Smooth muscle cell (in vitro differentiated cells): ENCODE results near the gene HPCAL1. TPM values are rescaled to one million over a fixed set of nuclear protein-coding genes. Genes with fewer than 3 reads are reported as not detected.

ENCODE experiments used
- DNase-seq: peaks from one replicate; lab custom pipeline; 2025; ENCODE audit not compliant: unreplicated experiment; lab: John Stamatoyannopoulos, UW
- H2AFZ ChIP-seq: fragments of 200-600 bp; sonication (generic); 2 replicates; pipeline ENCODE4 v1.6.0; 2016; ENCODE audit warnings: antibody characterized with exemption, low read depth, mild to moderate bottlenecking
- H3F3A ChIP-seq: fragments of 200-600 bp; sonication (generic); 2 replicates; pipeline ENCODE4 v1.6.0; 2017; ENCODE audit warnings: antibody characterized with exemption, low read depth
- H3K27ac ChIP-seq: fragments of 200-600 bp; sonication (generic); 2 replicates; pipeline ENCODE4 v1.5.1; 2016; ENCODE audit warnings: low read depth, mild to moderate bottlenecking
- H3K27me3 ChIP-seq: fragments of 200-600 bp; sonication (generic); 2 replicates; pipeline ENCODE4 v1.6.1; 2016; ENCODE audit warnings: low read depth, mild to moderate bottlenecking
- H3K36me3 ChIP-seq: fragments of 200-600 bp; sonication (generic); 2 replicates; pipeline ENCODE4 v1.5.1; 2016; ENCODE audit warnings: low read depth
- H3K4me1 ChIP-seq: fragments of 200-600 bp; sonication (generic); 2 replicates; pipeline ENCODE4 v1.5.1; 2016; ENCODE audit warnings: low read depth
- H3K4me2 ChIP-seq: fragments of 200-600 bp; sonication (generic); 2 replicates; pipeline ENCODE4 v1.6.0; 2016; ENCODE audit warnings: mild to moderate bottlenecking
- H3K4me3 ChIP-seq: fragments of 200-600 bp; sonication (generic); 2 replicates; pipeline ENCODE4 v1.5.1; 2016; ENCODE audit warnings: mild to moderate bottlenecking
- H3K79me2 ChIP-seq: fragments of 200-600 bp; sonication (generic); 2 replicates; pipeline ENCODE4 v1.6.0; 2016; ENCODE audit warnings: low read depth, mild to moderate bottlenecking
- H3K9ac ChIP-seq: fragments of 200-600 bp; sonication (generic); 2 replicates; pipeline ENCODE4 v1.6.0; 2016; ENCODE audit warnings: low read depth
- H3K9me3 ChIP-seq: fragments of 200-600 bp; sonication (generic); replicated peaks from 2 replicates; pipeline ENCODE4 v1.5.1; 2016; ENCODE audit warnings: low read depth
- H4K20me1 ChIP-seq: fragments of 200-600 bp; sonication (generic); 2 replicates; pipeline ENCODE4 v1.6.0; 2016; ENCODE audit warnings: low read depth
- CTCF ChIP-seq: fragments of 200-600 bp; sonication (generic); IDR thresholded peaks from 2 replicates; pipeline ENCODE4 v1.5.1; 2017; ENCODE audit warnings: borderline replicate concordance, mild to moderate bottlenecking, antibody characterized with exemption; ENCODE audit not compliant: insufficient read depth, poor library complexity, severe bottlenecking
- WGBS: methylation state at CpG from one replicate; pipeline ENCODE4 v1.1.7; 2016; ENCODE audit warnings: low lambda C conversion rate; 5-methylcytosine and 5-hydroxymethylcytosine counted together
- polyA plus RNA-seq: library from polyadenylated mRNA; unstranded; fragments of >200 nt; fragmentation: Nextera tagmentation; extraction: Ambion mirVana; gene quantifications from 2 replicates; pipeline ENCODE4 v1.2.1, GENCODE V29; 2016
- total RNA-seq: library from RNA; depleted of rRNA; stranded (reverse); fragments of >200 nt; gene quantifications from 2 replicates; pipeline ENCODE4 v1.2.3, GENCODE V29; 2014

The HPCAL1 gene
- total and polyA plus RNA-seq, 2 experiments from 2014 or later, result 11.7 to 15.8 TPM

GRCh38 chr2:10435820-10436204 is 133.1 kb downstream of the HPCAL1 start:
- H2AFZ ChIP-seq, result no peak overlapping the region

GRCh38 chr2:10436583-10437110 is 133.9 kb downstream of the HPCAL1 start:
- Histone ChIP-seq H3K9me3 (no peaks in the 10 kb centered on the region), H3K36me3 (peaks cover 6% of the 10 kb centered on the region), H3K4me2 (no peak overlapping the region), H3K4me1 (no peaks in the 10 kb centered on the region), H4K20me1 (no peaks in the 10 kb centered on the region), H3F3A (no peaks in the 10 kb centered on the region), H3K79me2 (no peaks in the 10 kb centered on the region), H3K4me3 (no peak overlapping the region), H2AFZ (no peak overlapping the region), H3K9ac (no peak overlapping the region), H3K27ac (no peak overlapping the region), H3K27me3 (no peaks in the 10 kb centered on the region)
- WGBS, result 96% methylated on average over 13 of the region's 13 CpGs
- no peak for DNase-seq
- no peak for TF ChIP-seq CTCF

More at GRCh38 chr2:10435820-10436204, 133.1 kb downstream of the HPCAL1 start:
- H4K20me1 ChIP-seq, result no peaks in the 10 kb centered on the region
- no peaks in the 10 kb centered on the region for H3K4me1 ChIP-seq
- H3K27ac ChIP-seq, result no peak overlapping the region
- no peak overlapping the region for H3K4me3 ChIP-seq
- no peak for TF ChIP-seq CTCF
- no peak overlapping the region for H3K4me2 ChIP-seq
- H3F3A ChIP-seq, result no peaks in the 10 kb centered on the region
- no peaks in the 10 kb centered on the region for H3K27me3 ChIP-seq
- no peak for DNase-seq
- no peak overlapping the region for H3K9ac ChIP-seq
- no peaks in the 10 kb centered on the region for H3K9me3 ChIP-seq
- 93% methylated on average over 14 of the region's 14 CpGs for WGBS
- H3K79me2 ChIP-seq, result no peaks in the 10 kb centered on the region
- H3K36me3 ChIP-seq, result peaks cover 5% of the 10 kb centered on the region

GRCh38 chr2:10437806-10438205 is 135.1 kb downstream of the HPCAL1 start:
- TF ChIP-seq CTCF, result no peak
- Histone ChIP-seq H3K27ac (no peak overlapping the region), H3K4me3 (no peak overlapping the region), H3K4me2 (no peak overlapping the region), H3F3A (no peaks in the 10 kb centered on the region), H3K9me3 (no peaks in the 10 kb centered on the region), H3K36me3 (peaks cover 9% of the 10 kb centered on the region), H2AFZ (no peak overlapping the region), H3K4me1 (no peaks in the 10 kb centered on the region), H3K79me2 (no peaks in the 10 kb centered on the region), H3K27me3 (no peaks in the 10 kb centered on the region), H3K9ac (no peak overlapping the region), H4K20me1 (no peaks in the 10 kb centered on the region)
- WGBS, result 97% methylated on average over 9 of the region's 9 CpGs
- no peak for DNase-seq

GRCh38 chr2:10438688-10439087 is 136.0 kb downstream of the HPCAL1 start:
- Histone ChIP-seq H3K36me3 (peaks cover 9% of the 10 kb centered on the region), H2AFZ (no peak overlapping the region), H3K79me2 (no peaks in the 10 kb centered on the region), H4K20me1 (no peaks in the 10 kb centered on the region), H3F3A (no peaks in the 10 kb centered on the region), H3K4me3 (no peak overlapping the region), H3K4me2 (no peak overlapping the region), H3K9ac (no peak overlapping the region), H3K27ac (no peak overlapping the region), H3K27me3 (no peaks in the 10 kb centered on the region), H3K4me1 (no peaks in the 10 kb centered on the region), H3K9me3 (no peaks in the 10 kb centered on the region)
- no peak for DNase-seq
- WGBS, result 90% methylated on average over 14 of the region's 14 CpGs
- TF ChIP-seq CTCF, result no peak
